GM12878 (cell line): ENCODE measurements around the gene ABI3. TPM values are rescaled to one million over a fixed set of nuclear protein-coding genes. Genes with fewer than 3 reads are reported as not detected.

ENCODE experiments used
- ATAC-seq: fragments of 200-7000 bp; cut with Tn5 transposase; 3 replicates; pipeline ENCODE4 v1.9.1; 2020; ENCODE audit warnings: mild to moderate bottlenecking, moderate library complexity
- BruUV-seq: library from RNA; stranded (reverse); fragments of 400-500 nt; replicated peaks from 2 replicates; lab custom pipeline; 2021; lab: Mats Ljungman, UMichigan
- CTCF ChIA-PET: fragments of 300-600 bp; sonication (Branson Sonifier 250); formaldehyde crosslinking; extraction: SDS; loops from one replicate; lab custom pipeline; 2021; ENCODE audit warnings: inconsistent platforms; lab: Yijun Ruan, JAX
- POLR2A ChIA-PET: fragments of 350-600 bp; formaldehyde crosslinking; extraction: SDS; loops from one replicate; lab custom pipeline; 2021; ENCODE audit warnings: inconsistent platforms; lab: Charles Lee
- RAD21 ChIA-PET: fragments of 300-600 bp; sonication (Branson Sonifier 250); formaldehyde crosslinking; loops from one replicate; lab custom pipeline; 2023; ENCODE audit warnings: antibody characterized with exemption; ENCODE audit not compliant: unreplicated experiment; lab: Charles Lee
- SMC1A ChIA-PET: fragments of 300-600 bp; sonication (Branson Sonifier 250); formaldehyde crosslinking; loops from one replicate; lab custom pipeline; 2023; ENCODE audit not compliant: unreplicated experiment, uncharacterized antibody; lab: Charles Lee
- DNase-seq: peaks from one replicate; pipeline ENCODE4 v3.0.0-alpha.2; 2011; ENCODE audit warnings: low read depth, low spot score
- FAIRE-seq: peaks from 3 replicates; lab custom pipeline; 2011; peaks lifted over from hg19 to GRCh38; lab: Jason Lieb, UNC
- H2AFZ ChIP-seq: 2 replicates; pipeline ENCODE4 v1.6.0; 2011; ENCODE audit warnings: low read depth, low read length, control low read depth; ENCODE audit not compliant: control insufficient read depth
- H3K27ac ChIP-seq: 2 replicates; pipeline ENCODE4 v1.5.1; 2011; ENCODE audit warnings: control low read depth; ENCODE audit not compliant: control insufficient read depth, insufficient read depth
- H3K27me3 ChIP-seq, 2 experiments: replicated peaks in 1 of 2; 2 replicates each; pipeline versions ENCODE4 v1.6.0 to v1.6.1; 2011; ENCODE audit warnings: low read length in 1 of 2; ENCODE audit not compliant: control insufficient read depth in 2 of 2, insufficient read depth in 2 of 2
- H3K36me3 ChIP-seq, 2 experiments: 2 replicates each; pipeline ENCODE4 v1.5.1; 2011; ENCODE audit warnings: low read length in 1 of 2; ENCODE audit not compliant: control insufficient read depth in 2 of 2, insufficient read depth in 2 of 2
- H3K4me1 ChIP-seq: 2 replicates; pipeline ENCODE4 v1.6.1; 2011; ENCODE audit warnings: mild to moderate bottlenecking, low read length, moderate library complexity, mixed read lengths; ENCODE audit not compliant: control insufficient read depth, insufficient read depth
- H3K4me2 ChIP-seq: 2 replicates; pipeline ENCODE4 v1.6.0; 2011; ENCODE audit warnings: control low read depth; ENCODE audit not compliant: control insufficient read depth, insufficient read depth
- H3K4me3 ChIP-seq: fragments of 200-600 bp; sonication (generic); 2 replicates; pipeline ENCODE4 v1.5.1; 2016
- H3K79me2 ChIP-seq: 2 replicates; pipeline ENCODE4 v1.6.0; 2011; ENCODE audit warnings: low read length; ENCODE audit not compliant: control insufficient read depth, insufficient read depth
- H3K9ac ChIP-seq: 2 replicates; pipeline ENCODE4 v1.8.0; 2011; ENCODE audit warnings: low read length, control low read depth, mixed read lengths; ENCODE audit not compliant: control insufficient read depth, insufficient read depth
- H3K9me3 ChIP-seq: replicated peaks from 3 replicates; pipeline ENCODE4 v1.5.1; 2011; ENCODE audit warnings: mild to moderate bottlenecking, low read length; ENCODE audit not compliant: control insufficient read depth, insufficient read depth
- H4K20me1 ChIP-seq: 2 replicates; pipeline ENCODE4 v1.6.0; 2011; ENCODE audit not compliant: control insufficient read depth, insufficient read depth
- BCL3 ChIP-seq: IDR thresholded peaks from 2 replicates; pipeline ENCODE4 v1.6.1; 2011; ENCODE audit warnings: borderline replicate concordance, low read depth, mild to moderate bottlenecking, moderate library complexity, low read length; ENCODE audit not compliant: insufficient read depth, poor library complexity, severe bottlenecking
- CHD2 ChIP-seq: IDR thresholded peaks from 2 replicates; pipeline ENCODE4 v1.6.1; 2011; ENCODE audit warnings: low read depth, low read length, improper control_type of control experiment, borderline replicate concordance
- EZH2 ChIP-seq: IDR thresholded peaks from 2 replicates; pipeline ENCODE4 v1.6.1; 2012; ENCODE audit warnings: low read depth, mild to moderate bottlenecking, control low read depth, inconsistent platforms, low read length, borderline replicate concordance; ENCODE audit not compliant: control insufficient read depth
- FOS ChIP-seq: IDR thresholded peaks from 3 replicates; pipeline ENCODE4 v1.6.1; 2011; ENCODE audit warnings: borderline replicate concordance; ENCODE audit not compliant: insufficient read length; ENCODE audit errors: extremely low read depth
- HCFC1 ChIP-seq: fragments of 150-350 bp; IDR thresholded peaks from 2 replicates; pipeline ENCODE4 v1.6.1; 2014; ENCODE audit warnings: low read length
- KAT2A ChIP-seq: conservative IDR thresholded peaks from 2 replicates; pipeline ENCODE4 v1.6.1; 2011; ENCODE audit warnings: low read depth, low read length; ENCODE audit not compliant: control insufficient read depth
- PAX5 ChIP-seq: IDR thresholded peaks from 2 replicates; pipeline ENCODE4 v1.6.1; 2011; ENCODE audit warnings: low read depth, low read length, borderline replicate concordance
- PAX8 ChIP-seq: fragments of 450-650 bp; IDR thresholded peaks from 2 replicates; pipeline ENCODE4 v1.6.1; 2017; ENCODE audit warnings: mild to moderate bottlenecking, moderate library complexity
- PML ChIP-seq: IDR thresholded peaks from 2 replicates; pipeline ENCODE4 v1.6.1; 2012; ENCODE audit warnings: low read length, inconsistent platforms
- SMAD5 ChIP-seq: IDR thresholded peaks from 2 replicates; pipeline ENCODE4 v1.6.1; 2016; ENCODE audit warnings: antibody characterized with exemption, low read depth
- STAT1 ChIP-seq: fragments of 450-650 bp; conservative IDR thresholded peaks from 2 replicates; pipeline ENCODE4 v1.6.1; 2014; ENCODE audit warnings: antibody characterized with exemption, mild to moderate bottlenecking
- STAT3 ChIP-seq: IDR thresholded peaks from 2 replicates; pipeline ENCODE4 v1.6.1; 2011; ENCODE audit warnings: low read depth, low read length, improper control_type of control experiment
- USF2 ChIP-seq: IDR thresholded peaks from 2 replicates; pipeline ENCODE4 v1.6.1; 2011; ENCODE audit warnings: low read depth, low read length, improper control_type of control experiment, borderline replicate concordance
- YBX1 ChIP-seq: fragments of 450-650 bp; IDR thresholded peaks from 2 replicates; pipeline ENCODE4 v1.6.1; 2016; ENCODE audit warnings: antibody characterized with exemption
- YY1 ChIP-seq: IDR thresholded peaks from 2 replicates; pipeline ENCODE4 v1.6.1; 2011; ENCODE audit warnings: low read depth, mild to moderate bottlenecking, low read length
- ZBTB4 ChIP-seq: fragments of 450-650 bp; formaldehyde crosslinking; IDR thresholded peaks from 2 replicates; pipeline ENCODE4 v1.4.0; 2022; ENCODE audit warnings: mild to moderate bottlenecking, moderate library complexity
- ZNF207 ChIP-seq: fragments of 450-650 bp; IDR thresholded peaks from 2 replicates; pipeline ENCODE4 v1.6.1; 2014; ENCODE audit warnings: antibody characterized with exemption, mild to moderate bottlenecking, borderline replicate concordance
- ZNF217 ChIP-seq: fragments of 450-650 bp; IDR thresholded peaks from 2 replicates; pipeline ENCODE4 v1.6.1; 2017; ENCODE audit warnings: antibody characterized with exemption, mild to moderate bottlenecking
- ZNF274 ChIP-seq: IDR thresholded peaks from one replicate; pipeline ENCODE4 v1.8.0; 2011; ENCODE audit not compliant: insufficient read length, insufficient read depth
- WGBS: methylation state at CpG from one replicate; pipeline ENCODE4 v1.1.6; 2016; ENCODE audit warnings: low lambda C conversion rate; ENCODE audit not compliant: insufficient replicate concordance, insufficient coverage; ENCODE audit errors: missing lambda C conversion rate; 5-methylcytosine and 5-hydroxymethylcytosine counted together
- in situ Hi-C: fragments of 300-500 bp; cut with MboI; formaldehyde crosslinking; loops from 9 replicates; pipeline ENCODE4 v1.14.3; 2018; ENCODE audit warnings: mixed read lengths
- intact Hi-C: fragments of 100-400 bp; cut with micrococcal nuclease; formaldehyde crosslinking; loops from one replicate; pipeline ENCODE4 v1.14.2; 2022; ENCODE audit not compliant: unreplicated experiment
- polyA plus RNA-seq, 11 experiments: library from polyadenylated mRNA; depleted of rRNA in 4 of 11; unstranded in 6 of 11; stranded (reverse) in 5 of 11; fragments of >200 nt; fragmentation: Nextera tagmentation in 4 of 11; fragmentation: Illumina TruSeq in 1 of 11; extraction: Ambion mirVana in 4 of 11; extraction: Trizol in 1 of 11; gene quantifications; 1 replicate in 1 of 11; 2 replicates in 10 of 11; pipeline versions ENCODE4 v1.2.1 to v1.2.3, GENCODE V29; 2011 to 2016; ENCODE audit warnings: inconsistent platforms in 2 of 11, missing spikeins in 2 of 11, low read depth in 1 of 11
- total RNA-seq, 4 experiments: library from RNA; depleted of rRNA in 3 of 4; stranded (reverse); fragments of >200 nt in 3 of 4; fragmentation: Illumina TruSeq in 1 of 4; extraction: Trizol in 1 of 4; gene quantifications; 2 replicates each; pipeline versions ENCODE4 v1.2.1 to v1.2.3, GENCODE V29; 2013 to 2021

ABI3 gene
- total and polyA plus RNA-seq, 10 of the 15 experiments (the other 5 are each of a cell fraction or from before 2014, with no cell fraction given): 13.4 to 109 (median 51.1) TPM

GRCh38 chr17:49267912-49268311 lies 57.4 kb downstream of the ABI3 start:
- no peak overlapping the region for H2AFZ ChIP-seq
- CTCF ChIA-PET: no interaction called here
- no peak for TF ChIP-seq ZBTB4
- no peak for TF ChIP-seq HCFC1
- TF ChIP-seq FOS: no peak
- TF ChIP-seq CHD2: no peak
- TF ChIP-seq BCL3: no peak
- no peak for TF ChIP-seq USF2
- TF ChIP-seq STAT1: no peak
- no peak for TF ChIP-seq STAT3
- no peak for TF ChIP-seq SMAD5
- TF ChIP-seq EZH2: no peak
- no peak for TF ChIP-seq PML
- no peak for TF ChIP-seq YY1
- no peak for TF ChIP-seq ZNF274
- TF ChIP-seq YBX1: no peak
- TF ChIP-seq KAT2A: no peak
- TF ChIP-seq PAX8: no peak
- no peak for TF ChIP-seq PAX5
- TF ChIP-seq ZNF217: no peak
- TF ChIP-seq ZNF207: no peak
- TF ChIP-seq, all 136 proteins: peak for 0
- Histone ChIP-seq H3K27me3 (no peaks in the 10 kb centered on the region; a peak in 1 of 4 replicates), H3K4me3 (no peak overlapping the region), H3K9me3 (no peaks in the 10 kb centered on the region), H3K79me2 (no peaks in the 10 kb centered on the region), H3K4me2 (no peak overlapping the region), H3K36me3 (no peaks in the 10 kb centered on the region), H3K4me1 (no peaks in the 10 kb centered on the region), H3K27ac (no peak overlapping the region), H4K20me1 (no peaks in the 10 kb centered on the region), H3K9ac (no peak overlapping the region)
- intact Hi-C loops (no loop called here), in situ Hi-C loops (no loop called here)
- ChIA-PET RAD21 (interaction anchor here (0.6 kb wide), 1 partner anchor 213 kb away, joined by 3 read pairs; no protein-coding TSS in a partner anchor), SMC1A (no interaction called here), POLR2A (interaction anchor here (0.5 kb wide), 1 partner anchor 536 kb away, joined by 3 read pairs; no protein-coding TSS in a partner anchor)
- no peak for DNase-seq
- no peak for ATAC-seq
- 18% methylated on average over 3 of the region's 3 CpGs for WGBS
- FAIRE-seq: no peak
- no TSS peak for BruUV-seq
